Fibroblast of skin of left quadriceps (primary cell): ENCODE measurements around the gene PRAMEF18.
"Not testable (repeated sequence)": the region's sequence is repeated elsewhere in the genome, so short reads cannot be mapped to it uniquely, and the experiment has no call there.

ENCODE experiments used
- DNase-seq, 2 experiments: peaks; one replicate each; pipeline ENCODE4 v3.0.0-alpha.2; 2013; ENCODE audit warnings: low read depth in 2 of 2

PRAMEF18 gene

DNA sequence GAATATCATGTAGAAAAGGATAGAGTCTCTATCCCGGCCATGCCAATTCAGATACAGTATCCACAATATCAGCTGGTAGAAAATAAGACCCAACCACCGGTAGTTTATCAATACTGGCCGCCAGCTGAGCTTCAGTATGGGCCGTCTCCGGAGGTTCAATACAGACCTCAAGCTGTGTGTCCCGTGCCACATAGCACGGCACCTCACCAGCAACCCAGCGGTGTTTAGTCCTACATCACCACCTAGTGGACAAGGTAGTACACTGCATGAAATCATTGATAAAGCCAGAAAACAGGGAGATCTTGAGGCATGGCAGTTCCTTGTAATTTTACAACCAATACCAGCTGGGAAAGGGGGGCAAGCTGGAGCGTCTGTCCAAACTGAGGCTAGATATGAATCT is 17.2 kb downstream of the PRAMEF18 start:
- not testable (repeated sequence) for DNase-seq

DNA sequence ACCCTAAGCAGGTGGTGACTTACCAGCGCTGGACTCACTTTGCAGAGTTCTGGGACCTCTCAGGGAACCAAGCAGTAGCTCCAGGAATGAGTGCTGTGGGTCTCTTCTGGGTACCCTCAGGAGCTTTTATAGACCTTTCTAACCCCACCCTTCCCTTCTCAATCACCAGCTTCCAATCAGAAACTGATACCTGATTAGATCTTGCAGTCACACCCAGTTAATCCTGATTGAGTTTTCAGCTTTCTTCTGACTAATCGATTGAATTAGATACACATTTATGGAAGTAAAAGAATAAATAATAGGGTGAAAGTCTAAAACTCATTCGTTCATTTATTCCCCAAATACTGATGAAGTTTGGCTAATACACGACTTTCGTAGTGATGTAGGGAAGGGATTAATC is 24.6 kb downstream of the PRAMEF18 start, which contains the start of gene PRAMEF13:
Gene PRAMEF13, minus strand, starts transcription at position 101 of the 400 bp plus-strand sequence. CDS start 1,820 bp downstream, outside the sequence.
- DNase-seq, result not testable (repeated sequence)
